Lower leg skin (tissue), 4 donors: Measurements from ENCODE around the gene BMX. TPM values are rescaled to one million over a fixed set of nuclear protein-coding genes. Genes with fewer than 3 reads are reported as not detected.
A peak's percentile ranks its signal among the peaks of the same experiment; 100 is the strongest.

Experiments used
- DNase-seq, 2 donors: peaks; one replicate each; pipeline ENCODE4 v3.0.0-alpha.2; 2019; ENCODE audit warnings: low spot score in 2 of 2
- H3K4me3 ChIP-seq: fragments of 200-600 bp; sonication (generic); 2 replicates; pipeline ENCODE4 v1.5.1; 2017; ENCODE audit warnings: mild to moderate bottlenecking, low read depth; ENCODE audit not compliant: poor library complexity, severe bottlenecking
- CTCF ChIP-seq, 3 donors: fragments of 450-650 bp; IDR thresholded peaks; one replicate each; pipeline ENCODE4 v1.5.1; 2016; ENCODE audit warnings: antibody characterized with exemption in 3 of 3, mild to moderate bottlenecking in 3 of 3, moderate library complexity in 2 of 3
- POLR2A ChIP-seq, 2 donors: fragments of 450-650 bp; IDR thresholded peaks; one replicate each; pipeline ENCODE4 v1.6.1; 2016 to 2017; ENCODE audit warnings: antibody characterized with exemption in 2 of 2, mild to moderate bottlenecking in 1 of 2, moderate library complexity in 1 of 2
- WGBS, 2 donors: methylation state at CpG; one replicate each; pipeline ENCODE4 v1.1.5; 2018; 5-methylcytosine and 5-hydroxymethylcytosine counted together
- intact Hi-C: fragments of 100-400 bp; cut with DNase I; formaldehyde crosslinking; loops from one replicate; pipeline ENCODE4 v1.15.0; 2023; ENCODE audit warnings: low total_unique reads
- total RNA-seq, 4 donors: library from RNA; depleted of rRNA; stranded (reverse); fragments of >200 nt; gene quantifications; one replicate each; pipeline ENCODE4 v1.1.0, GENCODE V29; 2016

Gene BMX
- total RNA-seq, 4 donors from 2014 or later = 0.38 to 2.8 (median 1.9) TPM

DNA sequence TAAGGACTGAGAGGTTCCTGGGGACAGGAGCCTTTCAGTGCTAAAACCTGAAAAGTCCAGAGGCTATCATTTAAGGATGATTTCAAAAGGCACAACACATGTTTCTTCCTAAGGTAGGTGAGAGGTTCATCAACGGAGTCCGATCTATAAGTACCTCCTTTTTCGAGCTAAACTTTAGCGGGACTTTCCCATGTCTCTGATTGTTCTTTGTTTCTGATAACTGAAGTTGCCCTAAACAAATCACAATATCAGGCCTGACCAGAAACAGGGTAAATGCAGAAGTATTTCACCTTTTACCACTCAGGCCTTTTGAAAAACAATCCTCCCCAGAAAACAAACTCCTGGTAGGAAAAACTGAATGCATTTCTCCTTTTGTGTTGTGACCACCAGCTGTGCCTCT is 25.1 kb upstream of the BMX start:
- WGBS, 2 donors = 61% methylated on average over 4 of the region's 4 CpGs
- intact Hi-C loops = no loop called here
- DNase-seq = no peak
- TF ChIP-seq POLR2A (IDR thresholded peaks at IDR 0.05) (no peak), CTCF (IDR thresholded peaks at IDR 0.05) (no peak)
- no peak overlapping the region for H3K4me3 ChIP-seq

- no peak for DNase-seq
- TF ChIP-seq CTCF (IDR thresholded peaks at IDR 0.05) (no peak), POLR2A (IDR thresholded peaks at IDR 0.05) (no peak)
- intact Hi-C loops = loop anchor here (5.0 kb wide), 1 partner anchor 283 kb away; no protein-coding TSS in a partner anchor
- H3K4me3 ChIP-seq = no peak overlapping the region
- 90 to 92% methylated on average over 2 of the region's 2 CpGs for WGBS, 2 donors
Measured at GRCh38 chrX:15483891-15484290, 16.7 kb upstream of the BMX start.

GRCh38 chrX:15492469-15492868 is 8.1 kb upstream of the BMX start:
- WGBS, 2 donors = 76 to 83% methylated on average over 5 of the region's 5 CpGs
- DNase-seq = no peak
- TF ChIP-seq CTCF (IDR thresholded peaks at IDR 0.05) = no peak
- TF ChIP-seq POLR2A (IDR thresholded peaks at IDR 0.05) = no peak
- intact Hi-C loops = no loop called here
- no peak overlapping the region for H3K4me3 ChIP-seq

DNA sequence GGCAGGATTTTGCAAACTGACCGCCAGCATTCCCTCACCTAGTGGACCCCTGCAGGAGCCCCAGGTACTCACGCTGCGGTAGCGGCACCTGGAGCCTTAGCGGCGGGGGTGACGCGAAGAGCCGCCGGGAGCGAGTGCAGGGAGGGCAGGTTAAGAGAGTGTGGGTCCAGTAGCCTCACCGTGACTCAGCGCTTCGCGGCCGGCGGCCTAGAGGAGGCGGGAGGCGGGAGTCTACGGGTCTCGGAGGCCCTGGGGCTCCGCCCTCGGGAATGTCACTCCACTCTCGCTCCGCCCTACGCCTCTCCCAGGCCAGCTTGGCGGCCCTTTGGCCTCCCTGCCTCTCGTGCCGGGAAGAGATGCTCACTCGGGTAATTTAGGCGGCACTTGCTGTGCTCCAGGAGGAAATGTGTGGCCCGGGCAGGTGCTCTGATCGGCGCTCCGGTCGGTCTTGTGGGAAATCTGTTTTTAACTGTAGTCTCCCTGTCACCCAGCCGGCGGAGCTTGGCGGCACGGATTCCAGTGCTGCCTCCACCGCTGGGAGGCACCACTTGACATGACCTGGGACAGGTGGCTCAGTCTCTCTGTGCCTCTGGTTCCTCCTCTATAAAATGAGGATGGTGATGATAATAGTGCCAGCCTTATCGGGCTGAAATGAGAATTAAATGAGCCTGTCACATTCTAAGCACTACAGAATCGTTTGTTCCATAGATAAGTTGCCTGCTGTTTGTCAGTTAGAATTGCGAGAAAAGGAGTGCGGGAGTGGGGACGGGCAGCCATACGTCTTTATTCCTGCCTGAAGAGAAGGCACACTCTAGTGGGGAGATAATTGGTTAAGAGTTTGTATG is 7.3 kb upstream of the BMX start, which contains the start of gene PIR:
Gene PIR, minus strand, starts transcription at position 216 of the 845 bp plus-strand sequence. CDS start 2,076 bp downstream, outside the sequence.
- TF ChIP-seq CTCF (IDR thresholded peaks at IDR 0.05) (no peak), POLR2A (IDR thresholded peaks at IDR 0.05) (no peak)
- DNase-seq = peak; percentile 72 to 96
- WGBS, 2 donors = 16 to 20% methylated on average over 20 to 34 of the region's 47 CpGs
- intact Hi-C loops = no loop called here
- H3K4me3 ChIP-seq = no peak within 1 kb of the TSS

DNA sequence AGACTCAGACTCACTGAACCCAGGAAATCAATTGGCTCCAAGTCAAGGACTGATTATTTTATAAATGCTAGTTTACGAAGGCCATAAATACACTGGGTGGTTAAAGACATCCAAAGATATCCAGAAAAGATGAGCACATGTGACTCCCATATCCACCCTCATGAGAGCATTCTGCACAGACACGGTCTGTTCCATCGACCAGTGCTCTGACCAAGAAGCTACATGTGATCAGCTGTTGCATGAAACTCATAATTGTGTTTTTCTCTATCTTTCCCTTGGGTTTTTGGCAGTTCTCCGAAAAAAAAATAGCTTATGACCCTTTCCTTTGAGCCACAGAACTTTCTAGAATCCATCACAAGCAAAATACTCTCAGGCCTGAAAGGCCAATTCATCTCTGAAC is 4.8 kb upstream of the BMX start:
- H3K4me3 ChIP-seq = no peak overlapping the region
- 72 to 85% methylated on average over 4 of the region's 4 CpGs for WGBS, 2 donors
- TF ChIP-seq POLR2A (IDR thresholded peaks at IDR 0.05) = no peak
- TF ChIP-seq CTCF (IDR thresholded peaks at IDR 0.05) = no peak
- intact Hi-C loops = no loop called here
- no peak for DNase-seq
